Right lobe of liver (tissue), 6 donors: Measurements from ENCODE around the gene LGMN. TPM values are rescaled to one million over a fixed set of nuclear protein-coding genes. Genes with fewer than 3 reads are reported as not detected.

ENCODE experiments used
- ATAC-seq, 4 donors: fragments of 200-7000 bp; cut with Tn5 transposase; one replicate each; pipeline ENCODE4 v1.9.1; 2020; ENCODE audit warnings: mild to moderate bottlenecking in 4 of 4, moderate library complexity in 4 of 4
- DNase-seq, 3 donors: peaks; one replicate each; pipeline ENCODE4 v3.0.0-alpha.2; 2020
- H3K27ac ChIP-seq, 3 donors: fragments of 200-600 bp; one replicate each; pipeline ENCODE4 v1.8.0; 2022
- H3K27me3 ChIP-seq, 2 donors: fragments of 200-600 bp; one replicate each; pipeline ENCODE4 v1.8.0; 2022
- H3K36me3 ChIP-seq, 4 donors: fragments of 200-600 bp; sonication (generic) in 1 of 4; one replicate each; pipeline versions ENCODE4 v1.5.1 to v1.8.0; 2017 to 2022; ENCODE audit warnings: control low read depth in 1 of 4
- H3K4me1 ChIP-seq, 4 donors: fragments of 200-600 bp; sonication (generic) in 1 of 4; one replicate each; pipeline versions ENCODE4 v1.5.1 to v1.8.0; 2017 to 2022; ENCODE audit warnings: control low read depth in 1 of 4
- H3K4me3 ChIP-seq, 3 donors: fragments of 200-600 bp; one replicate each; pipeline ENCODE4 v1.8.0; 2022
- H3K9me3 ChIP-seq, 4 donors: fragments of 200-600 bp; sonication (generic) in 1 of 4; one replicate each; pipeline versions ENCODE4 v1.5.1 to v1.8.0; 2017 to 2022; ENCODE audit warnings: control low read depth in 1 of 4
- CTCF ChIP-seq, 4 donors: fragments of 200-600 bp in 3 of 4; fragments of 450-650 bp in 1 of 4; IDR thresholded peaks; one replicate each; pipeline versions ENCODE4 v1.5.1 to v1.8.0; 2016 to 2022; ENCODE audit warnings: antibody characterized with exemption in 4 of 4, mild to moderate bottlenecking in 2 of 4
- POLR2A ChIP-seq: fragments of 450-650 bp; IDR thresholded peaks from one replicate; pipeline ENCODE4 v1.6.1; 2017; ENCODE audit warnings: antibody characterized with exemption, mild to moderate bottlenecking
- WGBS: methylation state at CpG from one replicate; pipeline ENCODE4 v1.1.6; 2018; ENCODE audit warnings: low coverage, low lambda C conversion rate; ENCODE audit not compliant: insufficient coverage; ENCODE audit errors: missing lambda C conversion rate; 5-methylcytosine and 5-hydroxymethylcytosine counted together
- intact Hi-C, 2 donors: fragments of 100-400 bp; cut with DNase I; formaldehyde crosslinking; loops; one replicate each; pipeline versions ENCODE4 v1.11.2 to v1.14.1; 2022
- total RNA-seq, 6 experiments: library from RNA; depleted of rRNA in 2 of 6; stranded (reverse); fragments of >200 nt in 2 of 6; fragmentation: NEBNext Ultra II Directional in 3 of 6; extraction: Animal tissue kit (Norgen Biotek cat#: 25700) in 3 of 6; gene quantifications; one replicate each; pipeline versions ENCODE4 v1.1.0 to v1.2.4, GENCODE V29; 2016 to 2023
- donor health status: DM: no; HTN: yes; CAD: no.
- donor health status: DM: no; HTN: no; CAD: no.
- donor health status: DM: no; HTN: no; CAD: no.
- donor health status: DM: no; HTN: yes; CAD: no.
- donor health status: DM: no; HTN: yes; CAD: no.

The LGMN gene
- total RNA-seq, 6 experiments from 2014 or later, result 39.6 to 111 (median 49.3) TPM

GRCh38 chr14:92693998-92694795 is 54.2 kb downstream of the LGMN start:
- TF ChIP-seq CTCF (IDR thresholded peaks at IDR 0.05), result no peak
- TF ChIP-seq POLR2A, result no peak
- Histone ChIP-seq H3K27me3 (no peaks in the 10 kb centered on the region), H3K4me3 (no peak overlapping the region), H3K36me3 (no peaks in the 10 kb centered on the region), H3K4me1 (peaks cover 0 to 17% (median 8%) of the 10 kb centered on the region in 4 donors), H3K9me3 (no peaks in the 10 kb centered on the region), H3K27ac (no peak overlapping the region)
- 46% methylated on average over 8 of the region's 18 CpGs for WGBS
- intact Hi-C loops, result no loop called here
- peak in 2 of 4 donors; percentile 9 to 78 for ATAC-seq
- peak in 2 of 3 donors; percentile 51 to 61 for DNase-seq

GRCh38 chr14:92692822-92693226 is 55.6 kb downstream of the LGMN start:
- 0% methylated on average over 1 of the region's 2 CpGs for WGBS
- Histone ChIP-seq H3K4me3 (no peak overlapping the region), H3K4me1 (peaks cover 0 to 17% (median 8%) of the 10 kb centered on the region in 4 donors), H3K27me3 (no peaks in the 10 kb centered on the region), H3K36me3 (no peaks in the 10 kb centered on the region), H3K9me3 (no peaks in the 10 kb centered on the region), H3K27ac (peak overlapping the region in 2 of 3 donors; percentile 4 to 47)
- peak; percentile 70 to 82 (median 72) for ATAC-seq
- TF ChIP-seq CTCF (IDR thresholded peaks at IDR 0.05), result no peak
- TF ChIP-seq POLR2A, result no peak
- intact Hi-C loops, result no loop called here
- DNase-seq, result peak; percentile 93 to 96 (median 95)

- H3K27ac ChIP-seq, result no peak overlapping the region
- intact Hi-C loops, result no loop called here
- peaks cover 0 to 17% (median 8%) of the 10 kb centered on the region in 4 donors for H3K4me1 ChIP-seq
- ATAC-seq, result peak; percentile 36 to 63 (median 52)
- no peaks in the 10 kb centered on the region for H3K27me3 ChIP-seq
- peaks cover 0 to 1% (median under 1%) of the 10 kb centered on the region in 4 donors for H3K36me3 ChIP-seq
- TF ChIP-seq POLR2A, result no peak
- TF ChIP-seq CTCF (IDR thresholded peaks at IDR 0.05), result peak; percentile 29 to 65 (median 53)
- H3K4me3 ChIP-seq, result no peak overlapping the region
- peak in 1 of 3 donors; percentile 64 for DNase-seq
- WGBS, result 53% methylated on average over 8 of the region's 13 CpGs
- no peaks in the 10 kb centered on the region for H3K9me3 ChIP-seq
Observed at GRCh38 chr14:92690171-92691011, 58.0 kb downstream of the LGMN start.

GRCh38 chr14:92688434-92689375 is 59.7 kb downstream of the LGMN start:
- H3K4me3 ChIP-seq, result no peak overlapping the region
- no peaks in the 10 kb centered on the region for H3K27me3 ChIP-seq
- peaks cover 0 to 17% (median 8%) of the 10 kb centered on the region in 4 donors for H3K4me1 ChIP-seq
- TF ChIP-seq POLR2A (no peak), CTCF (IDR thresholded peaks at IDR 0.05) (no peak)
- H3K27ac ChIP-seq, result no peak overlapping the region
- 85% methylated on average over 6 of the region's 30 CpGs for WGBS
- DNase-seq, result no peak
- H3K36me3 ChIP-seq, result peaks cover 0 to 8% (median under 1%) of the 10 kb centered on the region in 4 donors
- no peaks in the 10 kb centered on the region for H3K9me3 ChIP-seq
- intact Hi-C loops, result no loop called here
- no peak for ATAC-seq
